Hematopoietic multipotent progenitor cell treated with erythropoietin and hydrocortisone succinate and interleukin-3 and kit ligand, for 17 days (in vitro differentiated cells): ENCODE results near the gene ARMH3.
A peak's percentile ranks its signal among the peaks of the same experiment; 100 is the strongest.

Source experiments
- DNase-seq: peaks from one replicate; pipeline ENCODE4 v3.0.0-alpha.2; 2015; ENCODE audit warnings: low spot score

ARMH3 gene

GRCh38 chr10:101830322-101831168 is 225.4 kb downstream of the ARMH3 start:
- DNase-seq = peak; percentile 97

- peak; percentile 64 for DNase-seq
Measured at GRCh38 chr10:101829561-101830315, 226.2 kb downstream of the ARMH3 start.

- no peak for DNase-seq
Measured at GRCh38 chr10:101828766-101829551, 227.0 kb downstream of the ARMH3 start.

GRCh38 chr10:101827919-101828600 is 227.9 kb downstream of the ARMH3 start:
- DNase-seq = no peak

GRCh38 chr10:101826852-101827434 is 229.0 kb downstream of the ARMH3 start:
- DNase-seq = no peak

- DNase-seq = no peak
Measured at GRCh38 chr10:101824736-101825135, 231.2 kb downstream of the ARMH3 start.

- no peak for DNase-seq
Measured at GRCh38 chr10:101818872-101819633, 236.9 kb downstream of the ARMH3 start.

- peak; percentile 100 for DNase-seq
Measured at GRCh38 chr10:101818119-101818871, 237.7 kb downstream of the ARMH3 start, which contains the start of gene OGA. OGA (minus strand) TSS chr10:101818444; CDS start chr10:101818022, 422 bp downstream.

- DNase-seq = peak; percentile 92
Measured at GRCh38 chr10:101817337-101818118, 238.4 kb downstream of the ARMH3 start.

- no peak for DNase-seq
Measured at GRCh38 chr10:101816913-101817336, 239.0 kb downstream of the ARMH3 start.

- DNase-seq = peak; percentile 46
Measured at GRCh38 chr10:101816376-101816775, 239.6 kb downstream of the ARMH3 start.

- DNase-seq = peak; percentile 38
Measured at GRCh38 chr10:101814466-101815071, 241.4 kb downstream of the ARMH3 start.

GRCh38 chr10:101812606-101813005 is 243.4 kb downstream of the ARMH3 start:
- no peak for DNase-seq

- no peak for DNase-seq
Measured at GRCh38 chr10:101807158-101807557, 248.8 kb downstream of the ARMH3 start.

GRCh38 chr10:101803511-101803910 is 252.5 kb downstream of the ARMH3 start:
- no peak for DNase-seq

- DNase-seq = no peak
Measured at GRCh38 chr10:101797403-101798059, 258.4 kb downstream of the ARMH3 start.
